A549 (cell line): Measurements from ENCODE around the gene RBL1. TPM values are rescaled to one million over a fixed set of nuclear protein-coding genes. Genes with fewer than 3 reads are reported as not detected.
"Not testable (repeated sequence)": the region's sequence is repeated elsewhere in the genome, so short reads cannot be mapped to it uniquely, and the experiment has no call there.

Experiments
- ATAC-seq, 2 experiments: fragments of 200-7000 bp in 1 of 2; fragments of >200 bp in 1 of 2; cut with Nextera tagmentation in 1 of 2; cut with Tn5 transposase in 1 of 2; 3 replicates each; pipeline versions ENCODE4 v1.8.0 to v1.9.1; 2018 to 2020; ENCODE audit warnings: mild to moderate bottlenecking in 1 of 2, moderate library complexity in 1 of 2
- CTCF ChIA-PET: fragments of 300-600 bp; sonication (Branson Sonifier 250); formaldehyde crosslinking; extraction: SDS; loops from one replicate; lab custom pipeline; 2021; ENCODE audit warnings: antibody characterized with exemption, inconsistent platforms; lab: Yijun Ruan, JAX
- POLR2A ChIA-PET: fragments of 350-600 bp; formaldehyde crosslinking; extraction: SDS; loops from one replicate; lab custom pipeline; 2021; ENCODE audit warnings: antibody characterized with exemption, inconsistent platforms; lab: Yijun Ruan, JAX
- DNase-seq, 2 experiments: peaks; one replicate each; pipeline versions ENCODE4 v3.0.0 to v3.0.0-alpha.2; 2011 to 2016; ENCODE audit warnings: low read depth in 1 of 2, low spot score in 1 of 2
- FAIRE-seq: peaks from 2 replicates; lab custom pipeline; 2011; peaks lifted over from hg19 to GRCh38; lab: Jason Lieb, UNC
- H3K27ac ChIP-seq, 2 experiments: fragments of >200 bp; sonication (Bioruptor Twin); formaldehyde crosslinking; 3 replicates each; pipeline ENCODE4 v1.5.1; 2016 to 2017
- H3K4me1 ChIP-seq: fragments of >200 bp; sonication (Bioruptor Twin); formaldehyde crosslinking; 3 replicates; pipeline ENCODE4 v1.6.1; 2016
- H3K4me2 ChIP-seq: fragments of >200 bp; sonication (Bioruptor Twin); formaldehyde crosslinking; 3 replicates; pipeline ENCODE4 v1.6.1; 2016
- H3K4me3 ChIP-seq: fragments of >200 bp; sonication (Bioruptor Twin); formaldehyde crosslinking; 3 replicates; pipeline ENCODE4 v1.5.1; 2016
- H3K9me3 ChIP-seq: fragments of >200 bp; sonication (Bioruptor Twin); formaldehyde crosslinking; 3 replicates; pipeline ENCODE4 v1.6.1; 2016
- BHLHE40 ChIP-seq: IDR thresholded peaks from 2 replicates; pipeline ENCODE4 v1.6.1; 2012; ENCODE audit warnings: low read depth, low read length, inconsistent platforms
- CBX2 ChIP-seq: fragments of 200-600 bp; sonication (generic); IDR thresholded peaks from 2 replicates; pipeline ENCODE4 v1.6.1; 2016; ENCODE audit warnings: low read depth, mild to moderate bottlenecking, borderline replicate concordance
- CBX8 ChIP-seq: fragments of 200-600 bp; sonication (generic); IDR thresholded peaks from 2 replicates; pipeline ENCODE4 v1.6.1; 2016
- CEBPB ChIP-seq, 2 experiments: fragments of >200 bp in 1 of 2; sonication (Bioruptor Twin) in 1 of 2; formaldehyde crosslinking in 1 of 2; IDR thresholded peaks; 2 replicates each; pipeline ENCODE4 v1.6.1; 2012 to 2016
- CHD2 ChIP-seq: fragments of 150-350 bp; IDR thresholded peaks from 2 replicates; pipeline ENCODE4 v1.6.1; 2014; ENCODE audit warnings: low read length; ENCODE audit not compliant: partially characterized antibody
- EHF ChIP-seq: fragments of 250-450 bp; sonication (Bioruptor Pico); IDR thresholded peaks from 2 replicates; pipeline ENCODE4 v1.5.0; 2020; ENCODE audit warnings: mild to moderate bottlenecking
- EP300 ChIP-seq, 2 experiments: fragments of >200 bp; sonication (Bioruptor Twin); formaldehyde crosslinking; IDR thresholded peaks; 2 replicates in 1 of 2; 3 replicates in 1 of 2; pipeline ENCODE4 v1.6.1; 2016 to 2017
- FOSL2 ChIP-seq, 2 experiments: fragments of 450-650 bp in 1 of 2; fragments of >200 bp in 1 of 2; sonication (Bioruptor Twin) in 1 of 2; formaldehyde crosslinking; IDR thresholded peaks; 2 replicates each; pipeline versions ENCODE4 v1.5.0 to v1.6.1; 2016 to 2020; ENCODE audit warnings: mild to moderate bottlenecking in 1 of 2, moderate library complexity in 1 of 2
- HDAC2 ChIP-seq: fragments of 200-600 bp; sonication (generic); IDR thresholded peaks from 2 replicates; pipeline ENCODE4 v1.6.1; 2016
- KDM1A ChIP-seq: fragments of 200-600 bp; sonication (generic); IDR thresholded peaks from 2 replicates; pipeline ENCODE4 v1.6.1; 2016; ENCODE audit warnings: low read depth, mild to moderate bottlenecking
- KDM5A ChIP-seq: fragments of 200-600 bp; sonication (generic); IDR thresholded peaks from 2 replicates; pipeline ENCODE4 v1.6.1; 2016; ENCODE audit warnings: antibody characterized with exemption, mild to moderate bottlenecking
- NFE2L2 ChIP-seq: fragments of 150-350 bp; conservative IDR thresholded peaks from 2 replicates; pipeline ENCODE4 v1.6.1; 2014; ENCODE audit warnings: low read length
- POLR2A ChIP-seq: IDR thresholded peaks from 2 replicates; pipeline ENCODE4 v1.6.1; 2012; ENCODE audit warnings: mild to moderate bottlenecking, low read length
- RAD21 ChIP-seq, 2 experiments: fragments of >200 bp in 1 of 2; sonication (Bioruptor Twin) in 1 of 2; formaldehyde crosslinking in 1 of 2; IDR thresholded peaks in 1 of 2; conservative IDR thresholded peaks in 1 of 2; 2 replicates in 1 of 2; 3 replicates in 1 of 2; pipeline ENCODE4 v1.6.1; 2012 to 2018; ENCODE audit warnings: inconsistent platforms in 1 of 2
- RNF2 ChIP-seq: fragments of 200-600 bp; sonication (generic); IDR thresholded peaks from 2 replicates; pipeline ENCODE4 v1.6.1; 2016; ENCODE audit warnings: low read depth, mild to moderate bottlenecking, antibody characterized with exemption, moderate library complexity, borderline replicate concordance
- WGBS: methylation state at CpG from one replicate; pipeline ENCODE4 v1.1.6; 2017; ENCODE audit errors: missing lambda C conversion rate; 5-methylcytosine and 5-hydroxymethylcytosine counted together
- polyA plus RNA-seq, 4 experiments: library from polyadenylated mRNA; depleted of rRNA in 3 of 4; stranded (reverse); fragments of >200 nt; fragmentation: RNase III in 1 of 4; extraction: RNeasy Plus Mini Kit Qiagen cat#74134 plus additional on column Dnase treatment in 1 of 4; gene quantifications; 2 replicates in 3 of 4; 3 replicates in 1 of 4; pipeline ENCODE4 v1.2.3, GENCODE V29; 2011 to 2017
- TF ChIP-seq, protein P1 (sequence below): fragments of 450-650 bp; IDR thresholded peaks from 2 replicates; pipeline ENCODE4 v1.6.1; 2014; ENCODE audit warnings: antibody characterized with exemption
- TF ChIP-seq, protein P2 (sequence below): fragments of >200 bp; sonication (Bioruptor Twin); formaldehyde crosslinking; IDR thresholded peaks from 3 replicates; pipeline ENCODE4 v1.6.1; 2016

RBL1 gene
- polyA plus RNA-seq, 2 of the 4 experiments (the other 2 are of a cell fraction), result 10.2 to 17.1 TPM

DNA sequence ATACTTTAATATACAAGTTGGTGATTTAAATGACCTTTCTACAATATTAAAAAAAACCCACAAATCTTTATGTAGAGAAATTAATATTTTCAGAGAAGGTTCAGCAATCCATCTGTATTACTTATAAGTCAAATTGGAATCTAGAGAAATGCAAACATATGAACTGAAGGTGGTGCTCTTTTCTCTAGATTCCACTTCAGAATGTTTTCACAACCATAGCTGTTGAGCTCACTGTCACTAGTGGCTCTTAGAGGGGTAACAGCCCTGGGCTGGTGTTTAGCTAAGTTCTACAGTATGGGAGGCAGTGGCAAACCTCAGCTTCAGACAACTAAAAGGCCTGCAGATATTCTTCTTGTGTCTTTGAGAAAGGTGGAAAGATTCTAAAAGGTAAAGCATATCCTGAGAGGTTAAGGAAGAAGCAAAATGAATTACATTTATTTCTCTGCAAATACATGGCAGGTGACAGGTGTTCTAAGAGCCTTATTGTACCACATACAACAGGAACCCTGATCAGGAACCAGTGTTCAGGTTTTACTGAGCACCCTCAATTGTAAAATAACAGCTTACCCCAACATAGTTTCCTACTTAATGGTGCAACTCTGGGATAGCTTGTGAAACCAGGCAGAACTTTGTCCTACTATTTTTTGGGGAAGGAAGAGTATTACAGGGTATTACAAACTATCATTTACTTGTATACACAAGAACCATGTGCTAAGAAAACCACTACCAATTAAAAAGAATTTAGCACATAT lies 87.7 kb downstream of the RBL1 start:
- ChIA-PET CTCF (interaction anchor here (0.7 to 1.4 kb wide), 4 partner anchors 10 to 220 kb away, joined by 3 read pairs; no protein-coding TSS in a partner anchor), POLR2A (interaction anchor here (0.7 to 1.0 kb wide), 2 partner anchors 31 to 171 kb away, joined by 3 read pairs; partner anchors contain the start of gene RPN2)
- DNase-seq (peak in 1 of 2 experiments; percentile 45), ATAC-seq (peak; percentile 77 to 84), FAIRE-seq (no peak)
- H3K4me2 ChIP-seq, result no peak overlapping the region
- H3K4me1 ChIP-seq, result no peaks in the 10 kb centered on the region
- no peak overlapping the region for H3K27ac ChIP-seq
- TF ChIP-seq RAD21 (conservative IDR thresholded peaks at IDR 0.05 in 1 of 2, IDR thresholded peaks at IDR 0.05 in 1 of 2) (peak in 1 of 2 experiments; percentile 30; a peak in 1 of 5 replicates), CBX8 (no peak)
- no peak overlapping the region for H3K4me3 ChIP-seq
- H3K9me3 ChIP-seq, result no peaks in the 10 kb centered on the region

DNA sequence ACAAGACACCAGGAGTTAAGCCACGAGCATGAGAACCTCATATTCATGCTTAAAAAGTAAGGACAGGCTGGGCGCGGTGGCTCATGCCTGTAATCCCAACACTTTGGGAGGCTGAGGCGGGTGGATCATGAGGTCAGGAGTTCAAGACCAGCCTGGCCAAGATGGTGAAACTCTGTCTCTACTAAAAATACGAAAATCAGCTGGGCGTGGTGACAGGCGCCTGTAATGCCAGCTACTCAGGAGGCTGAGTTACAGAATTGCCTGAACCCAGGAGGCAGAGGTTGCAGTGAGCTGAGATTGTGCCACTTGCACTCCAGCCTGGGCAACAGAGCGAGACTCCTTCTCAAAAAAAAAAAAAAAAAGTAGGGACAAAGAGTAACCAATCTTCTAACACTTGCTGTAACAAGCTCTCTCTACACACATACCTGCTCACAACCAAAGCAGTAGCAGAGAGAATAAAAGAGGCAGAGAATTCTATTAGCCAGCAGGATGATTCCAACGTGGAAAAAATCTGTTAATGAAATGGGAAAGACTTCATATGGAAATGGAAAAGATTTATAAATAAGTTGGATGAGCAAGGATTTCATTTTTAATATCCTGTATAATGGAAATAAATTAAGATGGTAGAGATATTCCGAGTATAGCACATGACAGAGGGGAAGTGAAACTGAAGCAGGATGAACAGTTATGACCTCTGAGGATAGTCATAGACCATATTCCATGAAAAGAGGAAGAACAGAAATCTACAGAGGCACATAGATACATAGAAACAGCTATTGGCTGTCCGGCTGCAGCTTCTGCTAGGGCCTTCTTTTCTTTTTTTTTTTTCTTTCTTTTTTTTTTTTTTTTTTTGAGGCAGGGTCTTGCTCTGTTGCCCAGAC lies 90.5 kb downstream of the RBL1 start:
- POLR2A ChIA-PET, ATAC-seq, H3K4me3 ChIP-seq, H3K9me3 ChIP-seq, H3K27ac ChIP-seq, FAIRE-seq, H3K4me1 ChIP-seq, DNase-seq, H3K4me2 ChIP-seq: not testable (repeated sequence)
- 93% methylated on average over 11 of the region's 11 CpGs for WGBS
- CTCF ChIA-PET, result interaction anchor here (1.2 to 1.3 kb wide), 2 partner anchors 15 to 186 kb away, joined by 3 to 4 read pairs; no protein-coding TSS in a partner anchor

DNA sequence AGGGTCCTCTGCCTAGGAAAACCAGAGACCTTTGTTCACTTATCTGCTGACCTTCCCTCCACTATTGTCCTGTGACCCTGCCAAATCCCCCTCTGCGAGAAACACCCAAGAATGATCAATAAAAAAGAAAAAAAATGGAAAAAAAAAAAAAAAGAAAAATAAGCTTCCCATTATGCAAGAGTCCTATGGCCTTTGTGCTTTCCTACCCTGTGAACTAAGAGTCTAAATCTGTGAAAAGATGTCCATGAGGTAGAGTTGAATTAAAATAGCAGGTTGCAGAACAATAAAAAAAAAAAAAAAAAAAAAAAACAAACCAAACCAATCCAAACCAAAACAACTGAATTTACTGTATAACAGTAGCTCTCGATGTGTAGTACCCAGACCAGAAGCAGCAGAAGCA lies 94.2 kb downstream of the RBL1 start:
- H3K27ac ChIP-seq, DNase-seq, H3K4me2 ChIP-seq, H3K9me3 ChIP-seq, FAIRE-seq, H3K4me1 ChIP-seq, ATAC-seq, H3K4me3 ChIP-seq, POLR2A ChIA-PET: not testable (repeated sequence)
- WGBS, result 94% methylated on average over 1 of the region's 2 CpGs
- CTCF ChIA-PET, result interaction anchor here (0.7 kb wide), 1 partner anchor 648 kb away, joined by 3 read pairs; no protein-coding TSS in a partner anchor

DNA sequence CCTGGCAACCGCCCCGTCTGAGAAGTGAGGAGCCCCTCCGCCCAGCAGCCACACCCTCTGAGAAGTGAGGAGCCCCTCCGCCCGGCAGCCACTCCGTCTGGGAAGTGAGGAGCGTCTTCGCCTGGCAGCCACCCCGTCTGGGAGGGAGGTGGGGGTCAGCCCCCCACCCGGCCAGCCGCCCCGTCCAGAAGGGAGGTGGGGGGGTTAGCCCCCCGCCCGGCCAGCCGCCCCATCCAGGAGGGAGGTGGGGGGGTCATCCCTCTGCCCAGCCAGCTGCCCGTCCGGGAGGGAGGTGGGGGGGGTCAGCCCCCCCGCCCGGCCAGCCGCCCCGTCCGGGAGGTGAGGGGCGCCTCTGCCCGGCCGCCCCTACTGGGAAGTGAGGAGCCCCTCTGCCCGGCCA lies 95.6 kb downstream of the RBL1 start:
- not testable (repeated sequence) for ATAC-seq
- no CpG with 5 or more reads among the region's 26 CpGs for WGBS

DNA sequence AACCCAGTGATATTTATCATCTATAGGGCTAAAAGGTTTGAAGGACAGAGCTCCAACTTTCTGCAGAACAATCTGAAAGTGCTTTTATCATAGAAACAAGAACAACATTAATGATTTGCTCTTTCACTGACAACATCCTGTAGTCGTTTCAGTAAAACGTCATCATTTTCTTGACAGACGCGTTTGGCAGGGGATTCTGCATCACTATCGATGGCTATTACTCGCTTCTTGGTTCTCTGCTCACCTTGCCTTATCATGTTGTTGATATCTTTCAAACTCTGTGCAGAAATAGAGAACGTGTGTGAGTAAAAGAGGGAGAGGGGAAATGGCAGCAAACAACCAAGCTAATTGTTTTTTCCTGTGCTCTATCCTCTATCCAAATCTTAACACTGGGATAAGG lies 97.1 kb downstream of the RBL1 start:
- H3K4me2 ChIP-seq, result no peak overlapping the region
- no peaks in the 10 kb centered on the region for H3K4me1 ChIP-seq
- no peak for TF ChIP-seq CBX2
- no peak for TF ChIP-seq FOSL2 (IDR thresholded peaks at IDR 0.05)
- no peak for TF ChIP-seq FOSL2 (CRISPR knock-in tag; IDR thresholded peaks at IDR 0.05)
- TF ChIP-seq, protein P1, sequence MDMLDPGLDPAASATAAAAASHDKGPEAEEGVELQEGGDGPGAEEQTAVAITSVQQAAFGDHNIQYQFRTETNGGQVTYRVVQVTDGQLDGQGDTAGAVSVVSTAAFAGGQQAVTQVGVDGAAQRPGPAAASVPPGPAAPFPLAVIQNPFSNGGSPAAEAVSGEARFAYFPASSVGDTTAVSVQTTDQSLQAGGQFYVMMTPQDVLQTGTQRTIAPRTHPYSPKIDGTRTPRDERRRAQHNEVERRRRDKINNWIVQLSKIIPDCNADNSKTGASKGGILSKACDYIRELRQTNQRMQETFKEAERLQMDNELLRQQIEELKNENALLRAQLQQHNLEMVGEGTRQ, result no peak
- no peak for TF ChIP-seq KDM5A
- no peak for TF ChIP-seq EHF (CRISPR knock-in tag)
- no peak for TF ChIP-seq CHD2
- TF ChIP-seq NFE2L2, result no peak
- TF ChIP-seq BHLHE40, result no peak
- TF ChIP-seq EP300 (IDR thresholded peaks at IDR 0.05), result no peak
- TF ChIP-seq, protein P2, sequence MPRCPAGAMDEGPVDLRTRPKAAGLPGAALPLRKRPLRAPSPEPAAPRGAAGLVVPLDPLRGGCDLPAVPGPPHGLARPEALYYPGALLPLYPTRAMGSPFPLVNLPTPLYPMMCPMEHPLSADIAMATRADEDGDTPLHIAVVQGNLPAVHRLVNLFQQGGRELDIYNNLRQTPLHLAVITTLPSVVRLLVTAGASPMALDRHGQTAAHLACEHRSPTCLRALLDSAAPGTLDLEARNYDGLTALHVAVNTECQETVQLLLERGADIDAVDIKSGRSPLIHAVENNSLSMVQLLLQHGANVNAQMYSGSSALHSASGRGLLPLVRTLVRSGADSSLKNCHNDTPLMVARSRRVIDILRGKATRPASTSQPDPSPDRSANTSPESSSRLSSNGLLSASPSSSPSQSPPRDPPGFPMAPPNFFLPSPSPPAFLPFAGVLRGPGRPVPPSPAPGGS, result no peak
- no peak for TF ChIP-seq CEBPB (IDR thresholded peaks at IDR 0.05)
- no peak for TF ChIP-seq POLR2A
- TF ChIP-seq RNF2, result no peak
- no peak for TF ChIP-seq KDM1A
- no peak for TF ChIP-seq HDAC2
- TF ChIP-seq, all 56 proteins: peak for 0
- FAIRE-seq (no peak), ATAC-seq (no peak), DNase-seq (no peak)
- H3K9me3 ChIP-seq, result peaks cover 12% of the 10 kb centered on the region; the same call in 2 of the 3 replicates
- ChIA-PET CTCF (interaction anchor here (1.1 kb wide), 1 partner anchor 10 kb away, joined by 3 read pairs; no protein-coding TSS in a partner anchor), POLR2A (no interaction called here)
- H3K4me3 ChIP-seq, result no peak overlapping the region
- H3K27ac ChIP-seq, result no peak overlapping the region
- WGBS, result 88% methylated on average over 7 of the region's 7 CpGs

More for the DNA sequence above, 95.6 kb downstream of the RBL1 start:
- H3K4me1 ChIP-seq, FAIRE-seq, DNase-seq, H3K4me2 ChIP-seq, H3K9me3 ChIP-seq, POLR2A ChIA-PET, H3K4me3 ChIP-seq, CTCF ChIA-PET, H3K27ac ChIP-seq: not testable (repeated sequence)
